Astrocyte (in vitro differentiated cells and primary cell): ENCODE data around the gene OOSP3.
"Not testable (repeated sequence)": the region's sequence is repeated elsewhere in the genome, so short reads cannot be mapped to it uniquely, and the experiment has no call there.

Experiments
- EZH2 ChIP-seq: IDR thresholded peaks from 2 replicates; pipeline ENCODE4 v1.6.1; 2012; ENCODE audit warnings: mild to moderate bottlenecking, low read length, inconsistent platforms; ENCODE audit not compliant: insufficient read depth
- TF ChIP-seq, protein P1 (sequence below): IDR thresholded peaks from 2 replicates; pipeline ENCODE4 v1.5.1; 2011; ENCODE audit warnings: low read depth, mild to moderate bottlenecking, inconsistent platforms, low read length, moderate library complexity; ENCODE audit not compliant: insufficient read depth

DNA sequence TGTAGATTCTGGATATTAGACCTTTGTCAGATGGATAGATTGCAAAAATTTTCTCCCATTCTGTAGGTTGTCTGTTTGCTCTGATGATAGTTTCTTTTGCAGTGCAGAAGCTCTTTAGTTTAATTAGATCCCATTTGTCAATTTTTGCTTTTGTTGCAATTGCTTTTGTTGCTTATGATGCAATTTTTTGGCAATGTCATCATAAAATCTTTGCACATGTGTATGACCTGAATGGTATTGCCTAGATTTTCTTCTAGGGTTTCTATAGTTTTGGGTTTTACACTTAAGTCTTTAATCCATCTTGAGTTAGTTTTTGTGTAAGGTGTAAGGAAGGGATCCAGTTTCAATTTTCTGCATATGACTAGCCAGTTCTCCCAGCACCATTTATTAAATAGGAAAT is 8.6 kb downstream of the OOSP3 start:
- TF ChIP-seq, protein P1, sequence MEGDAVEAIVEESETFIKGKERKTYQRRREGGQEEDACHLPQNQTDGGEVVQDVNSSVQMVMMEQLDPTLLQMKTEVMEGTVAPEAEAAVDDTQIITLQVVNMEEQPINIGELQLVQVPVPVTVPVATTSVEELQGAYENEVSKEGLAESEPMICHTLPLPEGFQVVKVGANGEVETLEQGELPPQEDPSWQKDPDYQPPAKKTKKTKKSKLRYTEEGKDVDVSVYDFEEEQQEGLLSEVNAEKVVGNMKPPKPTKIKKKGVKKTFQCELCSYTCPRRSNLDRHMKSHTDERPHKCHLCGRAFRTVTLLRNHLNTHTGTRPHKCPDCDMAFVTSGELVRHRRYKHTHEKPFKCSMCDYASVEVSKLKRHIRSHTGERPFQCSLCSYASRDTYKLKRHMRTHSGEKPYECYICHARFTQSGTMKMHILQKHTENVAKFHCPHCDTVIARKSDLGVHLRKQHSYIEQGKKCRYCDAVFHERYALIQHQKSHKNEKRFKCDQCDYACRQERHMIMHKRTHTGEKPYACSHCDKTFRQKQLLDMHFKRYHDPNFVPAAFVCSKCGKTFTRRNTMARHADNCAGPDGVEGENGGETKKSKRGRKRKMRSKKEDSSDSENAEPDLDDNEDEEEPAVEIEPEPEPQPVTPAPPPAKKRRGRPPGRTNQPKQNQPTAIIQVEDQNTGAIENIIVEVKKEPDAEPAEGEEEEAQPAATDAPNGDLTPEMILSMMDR = not testable (repeated sequence)
- TF ChIP-seq EZH2 = not testable (repeated sequence)
